ENCODE data around the gene MDGA2. TPM values are rescaled to one million over a fixed set of nuclear protein-coding genes. Genes with fewer than 3 reads are reported as not detected.

MDGA2 gene
- total RNA-seq, 1 experiment from 2014 or later, result not detected

GRCh38 chr14:47524524-47524923, 150.9 kb downstream of the MDGA2 start:
- Histone ChIP-seq H3K27ac (no peak overlapping the region), H3K4me3 (no peak overlapping the region), H3K4me1 (replicated peaks; ENCODE audit: insufficient read depth) (no peaks in the 10 kb centered on the region), H3K9me2 (ENCODE audit: insufficient read depth) (no peaks in the 10 kb centered on the region), H2AFZ (no peak overlapping the region), H3K79me2 (ENCODE audit: low read depth) (no peaks in the 10 kb centered on the region), H4K20me1 (ENCODE audit: insufficient read depth) (no peaks in the 10 kb centered on the region), H3K4me2 (no peak overlapping the region), H3F3A (ENCODE audit: insufficient read depth, low read depth) (no peaks in the 10 kb centered on the region), H3K36me3 (ENCODE audit: low read depth) (no peaks in the 10 kb centered on the region), H3K27me3 (ENCODE audit: insufficient read depth, low read depth) (no peaks in the 10 kb centered on the region), H3K9me3 (ENCODE audit: insufficient read depth, low read depth) (no peaks in the 10 kb centered on the region)
- no TSS peak for BruUV-seq (replicated peaks)
- intact Hi-C loops (cut with micrococcal nuclease; ENCODE audit: unreplicated experiment), result no loop called here
- CTCF ChIA-PET, result no interaction called here
- DNase-seq, result no peak
- POLR2A ChIA-PET (ENCODE audit: unreplicated experiment), result no interaction called here
- TF ChIP-seq EZH2 (IDR thresholded peaks at IDR 0.05; ENCODE audit: low read depth), result no peak
- TF ChIP-seq CTCF (conservative IDR thresholded peaks at IDR 0.05), result no peak

GRCh38 chr14:47520382-47520781, 155.0 kb downstream of the MDGA2 start:
- no peak for DNase-seq
- Histone ChIP-seq H3F3A (ENCODE audit: insufficient read depth, low read depth) (no peaks in the 10 kb centered on the region), H3K4me1 (replicated peaks; ENCODE audit: insufficient read depth) (no peaks in the 10 kb centered on the region), H3K4me3 (no peak overlapping the region), H3K9me3 (ENCODE audit: insufficient read depth, low read depth) (no peaks in the 10 kb centered on the region), H3K9me2 (ENCODE audit: insufficient read depth) (no peaks in the 10 kb centered on the region), H2AFZ (no peak overlapping the region), H3K27ac (no peak overlapping the region), H4K20me1 (ENCODE audit: insufficient read depth) (no peaks in the 10 kb centered on the region), H3K79me2 (ENCODE audit: low read depth) (no peaks in the 10 kb centered on the region), H3K36me3 (ENCODE audit: low read depth) (no peaks in the 10 kb centered on the region), H3K4me2 (no peak overlapping the region), H3K27me3 (ENCODE audit: insufficient read depth, low read depth) (no peaks in the 10 kb centered on the region)
- intact Hi-C loops (cut with micrococcal nuclease; ENCODE audit: unreplicated experiment), result no loop called here
- CTCF ChIA-PET, result no interaction called here
- no peak for TF ChIP-seq CTCF (conservative IDR thresholded peaks at IDR 0.05)
- no peak for TF ChIP-seq EZH2 (IDR thresholded peaks at IDR 0.05; ENCODE audit: low read depth)
- no TSS peak for BruUV-seq (replicated peaks)
- POLR2A ChIA-PET (ENCODE audit: unreplicated experiment), result no interaction called here

DNA sequence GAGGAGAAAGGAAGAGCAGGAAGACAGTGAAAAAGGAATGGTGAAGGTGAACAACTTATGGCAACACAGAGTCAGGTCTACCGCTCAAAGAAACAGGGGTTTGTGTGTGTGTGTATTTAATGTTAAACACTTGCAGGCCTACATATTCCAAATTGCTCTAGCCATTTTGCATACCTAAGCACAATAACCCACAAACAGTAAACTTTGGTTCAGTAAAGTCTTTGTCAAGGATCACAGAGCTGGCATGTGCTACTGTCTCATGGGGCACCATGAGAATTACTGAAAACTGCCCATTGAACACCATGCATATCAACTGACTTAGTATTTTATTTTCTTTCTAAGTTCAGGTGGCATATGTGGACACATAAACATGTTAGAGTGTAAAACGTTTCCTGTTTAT, 163.6 kb downstream of the MDGA2 start:
- H3K4me2 ChIP-seq, result no peak overlapping the region
- no peaks in the 10 kb centered on the region for H3K79me2 ChIP-seq (ENCODE audit: low read depth)
- no peaks in the 10 kb centered on the region for H3K9me3 ChIP-seq (ENCODE audit: insufficient read depth, low read depth)
- intact Hi-C loops (cut with micrococcal nuclease; ENCODE audit: unreplicated experiment), result no loop called here
- DNase-seq, result no peak
- H3K27me3 ChIP-seq (ENCODE audit: insufficient read depth, low read depth), result no peaks in the 10 kb centered on the region
- ChIA-PET CTCF (no interaction called here), POLR2A (ENCODE audit: unreplicated experiment) (no interaction called here)
- no peak overlapping the region for H2AFZ ChIP-seq
- no peak overlapping the region for H3K4me3 ChIP-seq
- no peaks in the 10 kb centered on the region for H3K36me3 ChIP-seq (ENCODE audit: low read depth)
- BruUV-seq (replicated peaks), result no TSS peak
- H3K4me1 ChIP-seq (replicated peaks; ENCODE audit: insufficient read depth), result no peaks in the 10 kb centered on the region
- no peaks in the 10 kb centered on the region for H3F3A ChIP-seq (ENCODE audit: insufficient read depth, low read depth)
- TF ChIP-seq EZH2 (IDR thresholded peaks at IDR 0.05; ENCODE audit: low read depth), result no peak
- no peak for TF ChIP-seq CTCF (conservative IDR thresholded peaks at IDR 0.05)
- no peaks in the 10 kb centered on the region for H4K20me1 ChIP-seq (ENCODE audit: insufficient read depth)
- H3K27ac ChIP-seq, result no peak overlapping the region
- H3K9me2 ChIP-seq (ENCODE audit: insufficient read depth), result no peaks in the 10 kb centered on the region
